Mammary epithelial cell (primary cell): ENCODE results near the gene PLPP4.

ENCODE experiments used
- EZH2 ChIP-seq: IDR thresholded peaks from 2 replicates; pipeline ENCODE4 v1.6.1; 2012; ENCODE audit warnings: low read length, inconsistent platforms, borderline replicate concordance
- TF ChIP-seq, protein P1 (sequence below), 2 donors: IDR thresholded peaks in 1 of 2; conservative IDR thresholded peaks in 1 of 2; 2 replicates each; pipeline ENCODE4 v1.5.1; 2011 to 2012; ENCODE audit warnings: inconsistent platforms in 2 of 2, low read length in 2 of 2, mild to moderate bottlenecking in 2 of 2, control low read depth in 1 of 2, low read depth in 1 of 2; ENCODE audit not compliant: insufficient read depth in 1 of 2; ENCODE audit errors: extremely low read depth in 1 of 2

DNA sequence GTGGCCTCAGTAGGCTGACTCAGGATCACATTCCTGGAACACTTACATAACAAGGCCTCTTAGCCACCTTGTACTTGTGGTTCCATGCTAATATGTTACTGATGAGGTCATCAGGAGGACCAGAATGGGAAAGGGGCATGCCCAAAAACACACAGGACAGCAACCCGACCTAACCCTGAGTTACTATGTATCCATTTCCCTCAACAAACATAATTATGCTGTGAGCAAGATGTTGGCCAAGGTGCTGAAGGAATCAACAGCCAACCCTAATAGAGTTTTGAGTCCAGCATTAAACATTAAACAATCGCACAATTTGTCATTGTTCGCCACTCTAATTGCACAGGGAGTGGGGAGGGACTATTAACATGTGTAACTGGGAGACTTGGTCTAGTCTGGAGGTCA, 129.4 kb downstream of the PLPP4 start:
- TF ChIP-seq, protein P1, sequence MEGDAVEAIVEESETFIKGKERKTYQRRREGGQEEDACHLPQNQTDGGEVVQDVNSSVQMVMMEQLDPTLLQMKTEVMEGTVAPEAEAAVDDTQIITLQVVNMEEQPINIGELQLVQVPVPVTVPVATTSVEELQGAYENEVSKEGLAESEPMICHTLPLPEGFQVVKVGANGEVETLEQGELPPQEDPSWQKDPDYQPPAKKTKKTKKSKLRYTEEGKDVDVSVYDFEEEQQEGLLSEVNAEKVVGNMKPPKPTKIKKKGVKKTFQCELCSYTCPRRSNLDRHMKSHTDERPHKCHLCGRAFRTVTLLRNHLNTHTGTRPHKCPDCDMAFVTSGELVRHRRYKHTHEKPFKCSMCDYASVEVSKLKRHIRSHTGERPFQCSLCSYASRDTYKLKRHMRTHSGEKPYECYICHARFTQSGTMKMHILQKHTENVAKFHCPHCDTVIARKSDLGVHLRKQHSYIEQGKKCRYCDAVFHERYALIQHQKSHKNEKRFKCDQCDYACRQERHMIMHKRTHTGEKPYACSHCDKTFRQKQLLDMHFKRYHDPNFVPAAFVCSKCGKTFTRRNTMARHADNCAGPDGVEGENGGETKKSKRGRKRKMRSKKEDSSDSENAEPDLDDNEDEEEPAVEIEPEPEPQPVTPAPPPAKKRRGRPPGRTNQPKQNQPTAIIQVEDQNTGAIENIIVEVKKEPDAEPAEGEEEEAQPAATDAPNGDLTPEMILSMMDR (conservative IDR thresholded peaks at IDR 0.05 in 1 of 2, IDR thresholded peaks at IDR 0.05 in 1 of 2; ENCODE audit: extremely low read depth in 1 of 2, insufficient read depth in 1 of 2, low read depth in 1 of 2, low read length in 2 of 2): no peak
- no peak for TF ChIP-seq EZH2
